K562 (cell line): Measurements from ENCODE around the gene BRAP. TPM values are rescaled to one million over a fixed set of nuclear protein-coding genes. Genes with fewer than 3 reads are reported as not detected.

Source experiments
- ATAC-seq: fragments of 200-7000 bp; cut with Tn5 transposase; 3 replicates; pipeline ENCODE4 v1.9.1; 2020; ENCODE audit warnings: moderate library complexity
- BruUV-seq: library from RNA; stranded (reverse); fragments of 400-500 nt; replicated peaks from 2 replicates; lab custom pipeline; 2021; lab: Mats Ljungman, UMichigan
- CTCF ChIA-PET: fragments of 300-600 bp; formaldehyde crosslinking; extraction: SDS; loops from one replicate; lab custom pipeline; 2021; ENCODE audit warnings: low intra/inter-chr PET ratio; lab: Yijun Ruan, JAX
- POLR2A ChIA-PET: fragments of 300-600, 350-650 bp; sonication (Branson Sonifier 250); formaldehyde crosslinking; extraction: SDS; loops from one replicate; lab custom pipeline; 2021; ENCODE audit warnings: antibody characterized with exemption, inconsistent platforms; lab: Yijun Ruan, JAX
- DNase-seq, 4 experiments: peaks; one replicate each; pipeline versions ENCODE4 v3.0.0 to v3.0.0-alpha.2; 2011 to 2018; ENCODE audit warnings: low spot score in 3 of 4, mixed read lengths in 3 of 4; ENCODE audit errors: extremely low read depth in 1 of 4
- FAIRE-seq: peaks from 2 replicates; lab custom pipeline; 2011; peaks lifted over from hg19 to GRCh38; lab: Jason Lieb, UNC
- H2AFZ ChIP-seq: 2 replicates; pipeline ENCODE4 v1.6.0; 2011; ENCODE audit warnings: low read depth, low read length, control low read depth, inconsistent platforms
- H3K27ac ChIP-seq: fragments of 200-600 bp; 3 replicates; pipeline ENCODE4 v1.8.0; 2011; ENCODE audit warnings: low read depth, mild to moderate bottlenecking, control low read depth, inconsistent platforms, low read length, moderate library complexity, mixed read lengths; ENCODE audit errors: extremely low read depth
- H3K27me3 ChIP-seq, 2 experiments: fragments of 300-600 bp in 1 of 2; 2 replicates in 1 of 2; 3 replicates in 1 of 2; pipeline versions ENCODE4 v1.6.0 to v1.8.0; 2011; ENCODE audit warnings: inconsistent platforms in 2 of 2, low read length in 2 of 2, mild to moderate bottlenecking in 1 of 2, mixed read lengths in 1 of 2, moderate library complexity in 1 of 2; ENCODE audit not compliant: control insufficient read depth in 2 of 2, insufficient read depth in 2 of 2
- H3K36me3 ChIP-seq: fragments of 300-600 bp; 3 replicates; pipeline ENCODE4 v1.8.0; 2011; ENCODE audit warnings: mild to moderate bottlenecking, low read length, inconsistent platforms; ENCODE audit not compliant: control insufficient read depth, insufficient read depth
- H3K4me1 ChIP-seq, 2 experiments: fragments of 200-600 bp in 1 of 2; replicated peaks in 1 of 2; 2 replicates in 1 of 2; 3 replicates in 1 of 2; pipeline versions ENCODE4 v1.5.1 to v1.8.0; 2011; ENCODE audit warnings: inconsistent platforms in 2 of 2, low read length in 2 of 2, mild to moderate bottlenecking in 1 of 2, mixed read lengths in 1 of 2, moderate library complexity in 1 of 2; ENCODE audit not compliant: control insufficient read depth in 2 of 2, insufficient read depth in 2 of 2
- H3K4me2 ChIP-seq: 2 replicates; pipeline ENCODE4 v1.6.1; 2011; ENCODE audit warnings: low read length, control low read depth, inconsistent platforms, mixed read lengths; ENCODE audit not compliant: insufficient read depth
- H3K4me3 ChIP-seq: fragments of 200-600 bp; sonication (generic), shearing (Covaris generic); 2 replicates; pipeline ENCODE4 v1.5.1; 2016; ENCODE audit warnings: control low read depth, inconsistent platforms
- H3K79me2 ChIP-seq: fragments of 200-600 bp; 3 replicates; pipeline ENCODE4 v1.8.0; 2011; ENCODE audit warnings: low read length, inconsistent platforms; ENCODE audit not compliant: control insufficient read depth, insufficient read depth
- H3K9ac ChIP-seq, 2 experiments: 2 replicates each; pipeline versions ENCODE4 v1.6.0 to v1.6.1; 2011; ENCODE audit warnings: low read depth in 2 of 2, low read length in 2 of 2, control low read depth in 1 of 2, inconsistent platforms in 1 of 2, mild to moderate bottlenecking in 1 of 2, mixed read lengths in 1 of 2; ENCODE audit not compliant: insufficient read depth in 1 of 2
- H3K9me1 ChIP-seq: one replicate; pipeline ENCODE4 v1.6.0; 2011; ENCODE audit warnings: inconsistent platforms, mild to moderate bottlenecking, low read length, moderate library complexity; ENCODE audit not compliant: control insufficient read depth, insufficient read depth
- H3K9me3 ChIP-seq: replicated peaks from 2 replicates; pipeline ENCODE4 v1.5.1; 2011; ENCODE audit warnings: low read depth, low read length, inconsistent platforms; ENCODE audit not compliant: control insufficient read depth, insufficient read depth
- H4K20me1 ChIP-seq: replicated peaks from 2 replicates; pipeline ENCODE4 v1.6.1; 2011; ENCODE audit warnings: low read length, inconsistent platforms, mixed read lengths; ENCODE audit not compliant: control insufficient read depth, insufficient read depth
- BDP1 ChIP-seq: IDR thresholded peaks from 3 replicates; pipeline ENCODE4 v1.6.1; 2011; ENCODE audit not compliant: insufficient read length, insufficient read depth
- CHCHD3 ChIP-seq: fragments of 250-450 bp; sonication (Bioruptor Pico); IDR thresholded peaks from 2 replicates; pipeline ENCODE4 v2.1.2; 2022; ENCODE audit warnings: mild to moderate bottlenecking
- E2F3 ChIP-seq: fragments of 250-450 bp; sonication (Bioruptor Pico); IDR thresholded peaks from 2 replicates; pipeline ENCODE4 v1.4.0; 2020; ENCODE audit warnings: mild to moderate bottlenecking
- RAD21 ChIP-seq, 2 experiments: fragments of 250-450 bp in 1 of 2; fragments of 450-650 bp in 1 of 2; sonication (Bioruptor Pico) in 1 of 2; formaldehyde crosslinking in 1 of 2; IDR thresholded peaks in 1 of 2; conservative IDR thresholded peaks in 1 of 2; 2 replicates each; pipeline versions ENCODE4 v1.4.0 to v1.8.0; 2020 to 2022; ENCODE audit warnings: mild to moderate bottlenecking in 2 of 2, moderate library complexity in 1 of 2
- RBFOX2 ChIP-seq: fragments of 200-400 bp; formaldehyde crosslinking; IDR thresholded peaks from 2 replicates; pipeline ENCODE4 v1.6.1; 2017; ENCODE audit warnings: low read depth, mild to moderate bottlenecking, low read length, moderate library complexity
- SMAD4 ChIP-seq: fragments of 250-450 bp; sonication (Bioruptor Pico); conservative IDR thresholded peaks from 2 replicates; pipeline ENCODE4 v1.8.0; 2021; ENCODE audit warnings: inconsistent platforms, mild to moderate bottlenecking, moderate library complexity
- TAF1 ChIP-seq: IDR thresholded peaks from 2 replicates; pipeline ENCODE4 v1.6.1; 2011; ENCODE audit warnings: mild to moderate bottlenecking, low read length, moderate library complexity; ENCODE audit not compliant: insufficient read depth, control insufficient read depth, severe bottlenecking; ENCODE audit errors: extremely low read depth
- XRCC5 ChIP-seq: fragments of 200-400 bp; formaldehyde crosslinking; IDR thresholded peaks from 2 replicates; pipeline ENCODE4 v1.6.1; 2017; ENCODE audit warnings: low read depth, mild to moderate bottlenecking, low read length
- ZNF224 ChIP-seq: sonication (generic); formaldehyde crosslinking; IDR thresholded peaks from 2 replicates; pipeline ENCODE4 v1.8.0; 2022; ENCODE audit warnings: mild to moderate bottlenecking, missing genetic modification reagents
- ZNF445 ChIP-seq: fragments of 250-450 bp; sonication (Bioruptor Pico); IDR thresholded peaks from 2 replicates; pipeline ENCODE4 v1.4.0; 2020; ENCODE audit warnings: low read depth, mild to moderate bottlenecking, moderate library complexity
- ZNF561 ChIP-seq: fragments of 450-650 bp; formaldehyde crosslinking; conservative IDR thresholded peaks from 2 replicates; pipeline ENCODE4 v1.4.0; 2020; ENCODE audit warnings: mild to moderate bottlenecking, moderate library complexity
- WGBS: fragments of 100-300 bp; shearing (Covaris generic); methylation state at CpG from one replicate; pipeline ENCODE4 v1.1.6; 2016; ENCODE audit warnings: low coverage, mixed read lengths; ENCODE audit not compliant: insufficient coverage; ENCODE audit errors: missing lambda C conversion rate; 5-methylcytosine and 5-hydroxymethylcytosine counted together
- in situ Hi-C: fragments of 300-500 bp; cut with MboI; formaldehyde crosslinking; loops from 4 replicates; pipeline ENCODE4 v1.15.0; 2018; ENCODE audit warnings: inconsistent platforms, mixed read lengths
- intact Hi-C: fragments of 100-400 bp; cut with micrococcal nuclease; formaldehyde crosslinking; loops from 2 replicates; pipeline ENCODE4 v1.14.2; 2022
- polyA plus RNA-seq, 8 experiments: library from polyadenylated mRNA; depleted of rRNA in 4 of 8; stranded (reverse) in 5 of 8; unstranded in 3 of 8; fragments of >200 nt; fragmentation: Nextera tagmentation in 2 of 8; fragmentation: Illumina TruSeq in 1 of 8; extraction: Ambion mirVana in 2 of 8; extraction: Trizol in 1 of 8; gene quantifications; 2 replicates each; pipeline versions ENCODE4 v1.2.1 to v1.2.3, GENCODE V29; 2011 to 2014; ENCODE audit warnings: inconsistent platforms in 1 of 8, missing spikeins in 1 of 8
- total RNA-seq, 7 experiments: library from RNA; depleted of rRNA in 6 of 7; stranded (reverse); fragments of >200 nt in 6 of 7; fragmentation: Illumina TruSeq in 2 of 7; extraction: Trizol in 2 of 7; gene quantifications; 2 replicates each; pipeline versions ENCODE4 v1.2.1 to v1.2.3, GENCODE V29; 2011 to 2021; ENCODE audit warnings: low replicate concordance in 1 of 7
- TF ChIP-seq, protein P1 (sequence below): conservative IDR thresholded peaks from 2 replicates; pipeline ENCODE4 v1.6.1; 2011; ENCODE audit warnings: low read depth, mild to moderate bottlenecking, low read length; ENCODE audit not compliant: control insufficient read depth
- TF ChIP-seq, protein P2 (sequence below): fragments of 450-650 bp; IDR thresholded peaks from 2 replicates; pipeline ENCODE4 v1.6.1; 2017; ENCODE audit warnings: antibody characterized with exemption
- TF ChIP-seq, protein P3 (sequence below), 3 experiments: IDR thresholded peaks in 2 of 3; conservative IDR thresholded peaks in 1 of 3; 2 replicates each; pipeline ENCODE4 v1.5.1; 2011 to 2012; ENCODE audit warnings: low read length in 3 of 3, mild to moderate bottlenecking in 3 of 3, control low read depth in 2 of 3, improper control_type of control experiment in 1 of 3, inconsistent platforms in 1 of 3, low read depth in 1 of 3, mixed read lengths in 1 of 3, moderate library complexity in 1 of 3; ENCODE audit not compliant: insufficient read depth in 2 of 3

Gene BRAP
- total and polyA plus RNA-seq, 9 of the 15 experiments (the other 6 are each of a cell fraction or from before 2014, with no cell fraction given): 2.2 to 32.6 (median 27.5) TPM

DNA sequence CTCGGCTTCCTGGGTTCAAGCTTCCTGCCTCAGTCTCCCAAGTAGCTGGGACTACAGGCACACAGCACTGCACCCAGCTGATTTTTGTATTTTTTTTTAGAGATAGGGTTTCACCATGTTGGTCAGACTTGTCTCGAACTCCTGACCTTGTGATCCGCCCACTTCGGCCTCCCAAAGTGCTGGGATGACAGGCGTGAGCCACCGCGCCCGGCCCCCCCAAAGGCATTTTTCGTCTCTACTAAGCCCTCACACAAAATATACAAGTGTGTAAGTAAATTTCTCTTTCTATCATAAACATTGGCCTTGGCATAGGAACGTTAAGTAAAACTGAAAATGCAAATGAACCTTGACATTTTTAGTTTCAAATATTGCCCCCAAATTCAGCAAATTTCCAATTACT lies 2.2 kb upstream of the BRAP start (continued):
- TF ChIP-seq RBFOX2 (no peak), CHCHD3 (CRISPR knock-in tag) (no peak), ZNF561 (CRISPR knock-in tag) (no peak), TAF1 (no peak), SMAD4 (CRISPR knock-in tag) (no peak)
- TF ChIP-seq, protein P1, sequence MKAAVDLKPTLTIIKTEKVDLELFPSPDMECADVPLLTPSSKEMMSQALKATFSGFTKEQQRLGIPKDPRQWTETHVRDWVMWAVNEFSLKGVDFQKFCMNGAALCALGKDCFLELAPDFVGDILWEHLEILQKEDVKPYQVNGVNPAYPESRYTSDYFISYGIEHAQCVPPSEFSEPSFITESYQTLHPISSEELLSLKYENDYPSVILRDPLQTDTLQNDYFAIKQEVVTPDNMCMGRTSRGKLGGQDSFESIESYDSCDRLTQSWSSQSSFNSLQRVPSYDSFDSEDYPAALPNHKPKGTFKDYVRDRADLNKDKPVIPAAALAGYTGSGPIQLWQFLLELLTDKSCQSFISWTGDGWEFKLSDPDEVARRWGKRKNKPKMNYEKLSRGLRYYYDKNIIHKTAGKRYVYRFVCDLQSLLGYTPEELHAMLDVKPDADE: no peak
- TF ChIP-seq, all 486 proteins: peak for 0

DNA sequence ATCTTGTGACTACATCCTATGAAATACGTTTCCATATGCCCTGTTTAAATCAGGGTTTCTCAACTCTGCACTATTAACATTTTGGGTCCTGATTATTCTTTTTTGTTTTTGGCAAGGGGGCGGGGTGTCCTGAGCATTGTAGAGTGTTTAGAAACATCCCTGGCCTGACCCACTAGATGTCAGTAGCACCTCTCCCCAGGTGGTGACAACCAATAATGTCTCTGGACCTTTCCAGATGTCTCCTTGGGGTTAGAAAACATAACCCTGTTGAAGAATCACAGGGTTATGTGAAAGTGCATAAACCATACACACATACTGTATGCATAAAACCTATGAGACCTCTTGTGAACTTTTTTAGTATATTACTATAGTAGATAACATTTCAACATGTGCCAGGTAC lies 1.5 kb upstream of the BRAP start:
- intact Hi-C loops: loop anchor here (1.0 to 10.0 kb wide), 5 partner anchors 54 to 352 kb away; partner anchors contain the start of gene SH2B3
- H3K79me2 ChIP-seq: peaks cover 44% of the 10 kb centered on the region
- no peak for TF ChIP-seq ZNF224
- no peak for TF ChIP-seq ZNF445
- TF ChIP-seq, protein P2, sequence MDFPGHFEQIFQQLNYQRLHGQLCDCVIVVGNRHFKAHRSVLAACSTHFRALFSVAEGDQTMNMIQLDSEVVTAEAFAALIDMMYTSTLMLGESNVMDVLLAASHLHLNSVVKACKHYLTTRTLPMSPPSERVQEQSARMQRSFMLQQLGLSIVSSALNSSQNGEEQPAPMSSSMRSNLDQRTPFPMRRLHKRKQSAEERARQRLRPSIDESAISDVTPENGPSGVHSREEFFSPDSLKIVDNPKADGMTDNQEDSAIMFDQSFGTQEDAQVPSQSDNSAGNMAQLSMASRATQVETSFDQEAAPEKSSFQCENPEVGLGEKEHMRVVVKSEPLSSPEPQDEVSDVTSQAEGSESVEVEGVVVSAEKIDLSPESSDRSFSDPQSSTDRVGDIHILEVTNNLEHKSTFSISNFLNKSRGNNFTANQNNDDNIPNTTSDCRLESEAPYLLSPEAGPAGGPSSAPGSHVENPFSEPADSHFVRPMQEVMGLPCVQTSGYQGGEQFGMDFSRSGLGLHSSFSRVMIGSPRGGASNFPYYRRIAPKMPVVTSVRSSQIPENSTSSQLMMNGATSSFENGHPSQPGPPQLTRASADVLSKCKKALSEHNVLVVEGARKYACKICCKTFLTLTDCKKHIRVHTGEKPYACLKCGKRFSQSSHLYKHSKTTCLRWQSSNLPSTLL: no peak
- TF ChIP-seq, protein P3, sequence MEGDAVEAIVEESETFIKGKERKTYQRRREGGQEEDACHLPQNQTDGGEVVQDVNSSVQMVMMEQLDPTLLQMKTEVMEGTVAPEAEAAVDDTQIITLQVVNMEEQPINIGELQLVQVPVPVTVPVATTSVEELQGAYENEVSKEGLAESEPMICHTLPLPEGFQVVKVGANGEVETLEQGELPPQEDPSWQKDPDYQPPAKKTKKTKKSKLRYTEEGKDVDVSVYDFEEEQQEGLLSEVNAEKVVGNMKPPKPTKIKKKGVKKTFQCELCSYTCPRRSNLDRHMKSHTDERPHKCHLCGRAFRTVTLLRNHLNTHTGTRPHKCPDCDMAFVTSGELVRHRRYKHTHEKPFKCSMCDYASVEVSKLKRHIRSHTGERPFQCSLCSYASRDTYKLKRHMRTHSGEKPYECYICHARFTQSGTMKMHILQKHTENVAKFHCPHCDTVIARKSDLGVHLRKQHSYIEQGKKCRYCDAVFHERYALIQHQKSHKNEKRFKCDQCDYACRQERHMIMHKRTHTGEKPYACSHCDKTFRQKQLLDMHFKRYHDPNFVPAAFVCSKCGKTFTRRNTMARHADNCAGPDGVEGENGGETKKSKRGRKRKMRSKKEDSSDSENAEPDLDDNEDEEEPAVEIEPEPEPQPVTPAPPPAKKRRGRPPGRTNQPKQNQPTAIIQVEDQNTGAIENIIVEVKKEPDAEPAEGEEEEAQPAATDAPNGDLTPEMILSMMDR (IDR thresholded peaks at IDR 0.05 in 2 of 3, conservative IDR thresholded peaks at IDR 0.05 in 1 of 3; ENCODE audit: insufficient read depth in 2 of 3, low read depth in 1 of 3, low read length in 3 of 3): peak; percentile 67 to 76 (median 73)
- no peak for TF ChIP-seq E2F3 (CRISPR knock-in tag)
- TF ChIP-seq RAD21 (CRISPR knock-in tag; conservative IDR thresholded peaks at IDR 0.05 in 1 of 2, IDR thresholded peaks at IDR 0.05 in 1 of 2): peak; percentile 8 to 64; a peak in 2 of 4 replicates
- TF ChIP-seq BDP1: no peak
- TF ChIP-seq XRCC5: no peak

More for the DNA sequence above, 1.5 kb upstream of the BRAP start:
- ATAC-seq: peak; percentile 74
- Histone ChIP-seq H3K27ac (no peak overlapping the region), H2AFZ (no peak overlapping the region), H3K27me3 (no peaks in the 10 kb centered on the region), H3K9me3 (no peaks in the 10 kb centered on the region), H3K9ac (peak overlapping the region in 1 of 2 experiments; percentile 96; a peak in 1 of 4 replicates), H3K4me1 (peaks cover 13 to 15% of the 10 kb centered on the region in 2 experiments; a peak in 4 of 5 replicates), H3K36me3 (peaks cover 17% of the 10 kb centered on the region; the same call in 1 of the 3 replicates), H3K4me3 (no peak overlapping the region), H3K4me2 (peak overlapping the region; percentile 100), H4K20me1 (no peaks in the 10 kb centered on the region; the same call in 1 of the 2 replicates), H3K9me1 (no peaks in the 10 kb centered on the region)
- peak; percentile 80 for FAIRE-seq
- no TSS peak for BruUV-seq
- in situ Hi-C loops: loop anchor here (5.0 kb wide), 1 partner anchor 55 kb away; no protein-coding TSS in a partner anchor
- WGBS: 28% methylated on average over 2 of the region's 2 CpGs
- ChIA-PET CTCF (no interaction called here), POLR2A (interaction anchor here (0.6 to 1.0 kb wide), 3 partner anchors 12 to 281 kb away, joined by 3 to 4 read pairs (median 3); no protein-coding TSS in a partner anchor)
- peak; percentile 48 to 71 (median 57) for DNase-seq
